ENCODE results near the gene EXTL1. TPM values are rescaled to one million over a fixed set of nuclear protein-coding genes. Genes with fewer than 3 reads are reported as not detected.
"Not testable (repeated sequence)": the region's sequence is repeated elsewhere in the genome, so short reads cannot be mapped to it uniquely, and the experiment has no call there.

EXTL1 gene, protein sequence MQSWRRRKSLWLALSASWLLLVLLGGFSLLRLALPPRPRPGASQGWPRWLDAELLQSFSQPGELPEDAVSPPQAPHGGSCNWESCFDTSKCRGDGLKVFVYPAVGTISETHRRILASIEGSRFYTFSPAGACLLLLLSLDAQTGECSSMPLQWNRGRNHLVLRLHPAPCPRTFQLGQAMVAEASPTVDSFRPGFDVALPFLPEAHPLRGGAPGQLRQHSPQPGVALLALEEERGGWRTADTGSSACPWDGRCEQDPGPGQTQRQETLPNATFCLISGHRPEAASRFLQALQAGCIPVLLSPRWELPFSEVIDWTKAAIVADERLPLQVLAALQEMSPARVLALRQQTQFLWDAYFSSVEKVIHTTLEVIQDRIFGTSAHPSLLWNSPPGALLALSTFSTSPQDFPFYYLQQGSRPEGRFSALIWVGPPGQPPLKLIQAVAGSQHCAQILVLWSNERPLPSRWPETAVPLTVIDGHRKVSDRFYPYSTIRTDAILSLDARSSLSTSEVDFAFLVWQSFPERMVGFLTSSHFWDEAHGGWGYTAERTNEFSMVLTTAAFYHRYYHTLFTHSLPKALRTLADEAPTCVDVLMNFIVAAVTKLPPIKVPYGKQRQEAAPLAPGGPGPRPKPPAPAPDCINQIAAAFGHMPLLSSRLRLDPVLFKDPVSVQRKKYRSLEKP
- polyA plus RNA-seq (ENCODE audit: insufficient read length): 4.2 TPM

DNA sequence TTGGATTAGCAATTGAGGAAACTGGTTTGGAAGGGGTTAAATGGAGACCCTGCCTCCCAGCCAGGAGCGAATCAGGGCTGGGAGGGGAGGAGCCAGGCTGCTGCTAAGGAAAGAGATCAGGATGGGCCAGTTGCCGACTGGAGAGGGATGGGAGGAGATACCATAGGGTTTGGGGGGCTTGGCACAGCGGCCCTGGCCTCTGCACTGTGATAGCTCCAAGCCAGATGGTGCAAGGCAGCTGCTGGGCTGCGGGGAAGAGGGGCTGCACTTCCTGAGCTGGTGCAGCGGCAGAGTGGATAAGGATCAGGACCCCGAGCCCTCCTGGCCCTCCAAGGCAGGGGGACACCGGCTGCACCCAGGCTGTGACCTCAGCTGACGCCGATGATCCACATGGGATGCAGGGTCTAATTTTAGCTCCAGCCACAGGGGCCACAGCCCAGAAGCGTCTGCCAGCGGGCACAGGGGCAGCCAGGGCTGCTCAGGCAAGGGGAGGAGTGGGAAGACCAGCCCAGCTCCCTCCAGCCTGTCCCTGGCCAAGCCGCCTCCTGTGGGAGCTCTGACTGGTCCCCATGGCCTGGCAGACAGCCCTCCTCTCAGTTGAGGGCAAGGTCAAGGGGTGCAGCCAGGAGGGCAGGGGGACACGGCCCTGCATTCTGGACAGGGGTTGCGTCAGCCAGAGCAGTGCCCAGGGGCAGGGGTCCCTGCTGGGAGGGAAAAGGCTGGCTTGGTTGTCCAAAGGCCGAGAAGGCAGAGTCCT, at the start of gene EXTL1:
TSS of gene EXTL1 (plus strand) at position 129 of the 757 bp plus-strand sequence. CDS start 872 bp downstream, outside the sequence.
- DNase-seq: peak; percentile 76

DNA sequence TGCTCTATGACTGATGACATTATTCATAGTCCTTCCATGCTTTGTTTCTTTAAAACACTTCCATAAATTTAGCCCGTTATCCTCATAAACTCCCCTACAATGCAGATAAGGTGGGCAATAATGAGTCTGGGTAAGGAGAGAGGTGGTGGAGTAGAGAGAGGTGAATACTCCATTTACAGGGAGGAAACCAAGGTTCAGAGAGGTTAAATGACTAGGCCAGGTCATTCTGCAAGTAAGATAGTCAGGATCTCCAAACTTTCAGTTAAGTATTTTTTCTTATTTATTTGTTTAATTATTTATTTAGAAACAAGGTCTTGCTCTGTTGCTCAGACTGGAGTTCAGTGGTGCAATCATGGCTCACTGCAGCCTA, 49.8 kb upstream of the EXTL1 start:
- no peak for DNase-seq

DNA sequence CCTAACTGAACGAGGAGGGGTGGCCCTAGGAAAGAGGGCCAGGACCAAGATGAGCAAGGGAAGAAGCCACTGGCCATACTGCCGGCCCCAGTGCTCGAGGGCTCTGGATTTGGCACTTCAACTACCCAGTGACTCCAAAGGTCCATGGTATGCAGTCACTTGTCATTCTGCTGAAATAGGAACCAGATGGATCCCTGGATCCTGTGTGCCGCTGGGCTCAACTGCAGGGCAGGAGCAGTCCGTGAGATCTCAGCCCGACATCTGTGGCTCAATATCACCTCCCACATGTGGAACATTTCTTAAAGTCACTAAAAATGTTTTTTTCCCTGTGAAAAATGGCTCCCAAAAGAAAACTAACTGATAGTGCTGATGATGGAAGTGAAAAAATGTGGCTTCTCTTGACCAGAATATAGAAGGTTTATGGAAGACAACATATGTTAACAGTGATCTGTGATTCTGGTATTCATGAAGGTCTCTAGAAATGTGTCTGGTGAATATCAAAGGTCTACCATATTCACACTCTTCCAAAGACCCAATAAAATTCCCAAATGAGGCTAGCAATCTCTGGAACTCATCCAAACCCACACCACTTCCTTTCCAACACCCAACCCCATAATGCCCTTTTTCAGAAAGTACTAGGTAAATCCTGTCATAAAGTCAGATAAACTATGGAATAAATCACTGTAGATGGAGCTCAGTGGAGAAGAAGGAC, 47.8 kb upstream of the EXTL1 start:
- no peak for DNase-seq

DNA sequence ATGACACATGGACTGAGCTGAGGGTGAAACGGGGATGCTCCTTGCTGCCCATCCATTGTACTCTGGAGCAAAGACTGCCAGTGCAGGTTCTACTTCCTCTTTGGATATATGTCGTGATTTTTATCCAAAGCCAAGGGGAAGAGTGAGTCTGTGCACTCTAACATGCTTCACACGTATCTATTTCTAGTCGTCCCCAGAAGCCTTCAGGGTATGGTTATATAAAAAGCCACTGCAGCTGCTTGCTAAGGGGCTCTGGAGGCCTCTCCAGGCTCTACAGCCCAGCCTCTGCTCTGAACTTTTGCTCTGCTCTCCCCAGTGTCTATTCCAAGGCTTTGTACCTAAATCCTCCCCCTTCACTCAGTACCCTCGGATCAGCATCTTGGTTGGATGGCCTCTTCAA, 43.8 kb upstream of the EXTL1 start:
- no peak for DNase-seq

DNA sequence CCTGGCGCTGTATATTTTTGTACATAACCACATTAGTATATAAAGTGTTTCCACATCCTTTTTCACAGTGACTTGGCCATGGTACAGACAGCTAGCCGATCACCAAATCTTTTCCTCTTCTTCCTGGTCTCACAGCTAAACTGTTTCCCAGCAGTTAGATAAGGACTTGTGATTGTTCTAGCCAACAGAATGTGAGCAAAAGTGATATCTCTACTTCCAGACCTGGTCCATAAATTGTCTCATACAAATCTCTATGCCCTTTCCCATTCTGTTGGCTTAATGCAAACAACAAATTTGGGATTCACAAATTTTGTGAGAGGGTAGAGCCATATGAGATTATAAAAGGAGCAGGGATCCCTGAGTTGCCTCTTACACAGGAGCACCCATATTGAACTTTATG, 43.2 kb upstream of the EXTL1 start:
- DNase-seq: no peak

DNA sequence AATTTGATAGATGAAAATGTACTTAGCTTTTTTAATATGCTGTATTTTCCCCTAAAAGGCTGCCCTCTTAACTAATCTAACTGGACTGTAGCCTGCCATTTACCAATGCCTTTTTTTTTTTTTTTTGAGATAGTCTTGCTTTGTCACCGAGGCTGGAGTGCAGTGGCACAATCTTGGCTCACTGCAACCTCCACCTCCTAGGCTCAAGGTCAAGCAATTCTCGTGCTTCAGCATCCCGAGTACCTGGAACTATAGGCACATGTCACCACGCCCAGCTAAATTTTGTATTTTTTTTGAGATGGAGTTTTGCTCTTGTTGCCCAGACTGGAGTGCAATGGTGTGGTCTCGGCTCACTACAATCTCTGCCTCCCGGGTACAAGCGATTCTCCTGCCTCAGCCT, 42.4 kb upstream of the EXTL1 start:
- DNase-seq: no peak

DNA sequence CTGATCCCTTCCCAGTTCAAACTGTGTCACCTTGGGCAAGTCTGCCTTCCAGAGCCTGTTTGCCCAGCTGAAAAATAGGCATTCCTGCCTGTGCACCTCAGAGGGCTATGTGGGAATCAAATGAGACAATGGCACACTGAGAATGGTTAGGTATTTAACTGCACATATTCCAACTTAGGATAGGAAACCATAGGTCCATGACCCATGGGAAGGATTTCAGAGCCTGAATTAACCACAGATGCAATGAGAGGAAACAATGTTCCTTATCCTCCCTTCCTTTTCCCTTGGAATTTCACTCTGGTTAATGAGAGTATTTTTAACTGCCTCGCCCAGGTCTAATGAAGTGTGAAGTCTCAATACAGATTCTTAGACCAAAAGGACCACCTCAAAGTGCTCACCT, 36.4 kb upstream of the EXTL1 start:
- DNase-seq: no peak

DNA sequence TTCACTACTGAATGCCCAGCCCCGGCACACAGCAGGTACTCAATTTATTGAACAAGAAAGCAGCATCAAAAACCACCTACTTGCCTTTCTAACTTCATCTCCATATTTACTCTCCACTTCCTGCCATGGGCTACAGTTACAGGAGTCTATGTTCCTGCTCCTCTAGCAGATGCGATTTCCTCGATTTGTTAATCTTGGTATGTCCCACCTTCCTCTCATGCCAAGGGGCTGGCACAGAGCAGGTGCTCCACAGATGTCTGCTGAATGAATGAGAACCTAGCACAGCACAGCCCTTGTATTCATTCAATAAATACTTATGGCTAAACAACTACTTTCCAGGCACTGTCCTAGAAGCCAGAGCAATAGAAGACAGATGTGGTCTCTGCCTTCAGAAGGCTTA, 35.9 kb upstream of the EXTL1 start:
- DNase-seq: no peak

DNA sequence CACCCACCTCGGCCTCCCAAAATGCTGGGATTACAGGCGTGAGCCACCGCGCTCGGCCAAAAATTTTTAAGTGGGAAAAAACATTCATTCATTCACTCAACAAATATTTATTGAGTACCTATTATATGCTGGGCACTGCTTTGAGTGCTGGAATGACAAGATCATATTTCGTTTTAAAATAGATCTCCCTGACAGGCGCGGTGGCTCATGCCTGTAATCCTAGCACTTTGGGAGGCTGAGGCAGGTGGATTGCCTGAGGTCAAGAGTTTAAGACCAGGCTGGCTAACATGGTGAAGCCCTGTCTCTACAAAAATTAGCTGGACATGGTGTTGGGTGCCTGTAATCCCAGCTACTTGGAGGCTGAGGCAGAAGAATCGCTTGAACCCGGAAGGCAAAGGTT, 34.8 kb upstream of the EXTL1 start:
- not testable (repeated sequence) for DNase-seq

DNA sequence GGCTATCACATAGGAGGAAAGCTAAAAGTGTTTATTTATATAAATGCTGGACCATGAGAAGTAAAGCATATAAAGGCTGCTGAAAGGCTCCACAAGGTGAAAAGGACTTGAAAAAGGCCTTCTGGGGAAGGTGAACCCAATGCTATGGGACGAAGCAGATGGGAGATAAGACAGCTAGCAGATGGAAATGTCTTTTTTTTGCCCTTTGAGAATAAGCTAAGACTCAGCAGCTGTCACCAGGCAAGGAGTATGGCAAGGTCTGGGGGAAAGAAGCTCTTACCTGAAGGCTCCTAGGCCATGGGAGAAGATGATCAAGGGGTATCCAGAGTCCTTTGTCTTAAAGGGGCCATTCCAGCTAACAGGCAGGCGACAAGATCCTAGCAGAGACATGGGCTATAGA, 33.6 kb upstream of the EXTL1 start:
- DNase-seq: no peak

DNA sequence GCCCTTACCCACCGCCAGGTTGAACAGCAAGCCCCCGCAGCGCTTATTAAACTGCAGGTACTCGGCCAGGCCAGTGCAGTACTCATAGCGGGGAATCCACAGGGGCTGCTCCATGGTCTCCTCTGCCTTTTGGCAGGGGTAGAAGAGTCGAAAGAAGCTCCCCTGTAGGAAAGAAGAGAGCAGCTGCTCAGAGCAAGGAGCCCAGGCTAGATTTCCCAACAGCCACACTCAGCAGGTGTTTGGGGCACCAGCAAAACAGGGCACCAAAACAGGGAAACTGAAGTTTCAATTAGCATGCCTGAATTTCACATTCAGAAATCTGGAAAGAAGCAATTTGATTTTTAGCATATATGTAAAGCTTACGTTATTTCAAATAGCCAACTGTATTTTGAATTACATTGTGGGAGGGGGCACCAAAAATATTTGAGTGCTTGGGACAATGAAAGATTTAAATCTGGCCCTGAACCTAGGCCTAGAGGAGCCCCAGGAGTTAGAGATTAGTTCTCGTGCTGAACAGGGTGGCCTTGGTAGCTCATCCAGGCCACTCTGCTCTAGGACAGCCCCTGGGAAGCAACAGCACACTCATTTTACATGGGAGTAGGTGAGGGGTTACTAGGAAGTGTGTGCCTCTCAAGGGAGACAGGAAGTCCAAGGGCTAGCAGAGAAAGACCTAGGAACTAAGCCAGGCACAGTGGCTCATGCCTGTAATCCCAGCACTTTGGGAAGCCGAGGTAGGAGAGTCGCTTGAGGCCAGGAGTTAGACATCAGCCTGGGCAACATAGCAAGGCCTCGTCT, 31.9 kb upstream of the EXTL1 start:
- no peak for DNase-seq

DNA sequence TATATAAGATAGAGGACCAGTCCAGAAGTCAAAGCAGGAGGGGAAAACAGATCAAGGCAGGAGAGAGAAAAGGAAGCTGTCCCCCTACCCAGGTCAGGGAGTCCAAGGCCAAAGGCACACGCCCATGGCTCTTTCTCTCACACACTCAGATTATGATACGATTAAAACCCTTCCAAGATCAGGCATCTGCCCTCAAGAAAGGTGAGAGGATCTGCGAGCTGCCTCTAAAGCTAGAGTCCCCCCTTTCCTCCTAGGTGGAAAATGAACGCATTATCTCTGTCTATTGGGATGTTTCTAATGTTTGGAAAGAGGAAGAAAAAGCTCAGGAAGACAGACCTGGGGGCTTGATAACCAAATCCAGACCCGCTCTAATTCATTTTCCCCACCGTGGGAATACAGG, 31.3 kb upstream of the EXTL1 start:
- no peak for DNase-seq

DNA sequence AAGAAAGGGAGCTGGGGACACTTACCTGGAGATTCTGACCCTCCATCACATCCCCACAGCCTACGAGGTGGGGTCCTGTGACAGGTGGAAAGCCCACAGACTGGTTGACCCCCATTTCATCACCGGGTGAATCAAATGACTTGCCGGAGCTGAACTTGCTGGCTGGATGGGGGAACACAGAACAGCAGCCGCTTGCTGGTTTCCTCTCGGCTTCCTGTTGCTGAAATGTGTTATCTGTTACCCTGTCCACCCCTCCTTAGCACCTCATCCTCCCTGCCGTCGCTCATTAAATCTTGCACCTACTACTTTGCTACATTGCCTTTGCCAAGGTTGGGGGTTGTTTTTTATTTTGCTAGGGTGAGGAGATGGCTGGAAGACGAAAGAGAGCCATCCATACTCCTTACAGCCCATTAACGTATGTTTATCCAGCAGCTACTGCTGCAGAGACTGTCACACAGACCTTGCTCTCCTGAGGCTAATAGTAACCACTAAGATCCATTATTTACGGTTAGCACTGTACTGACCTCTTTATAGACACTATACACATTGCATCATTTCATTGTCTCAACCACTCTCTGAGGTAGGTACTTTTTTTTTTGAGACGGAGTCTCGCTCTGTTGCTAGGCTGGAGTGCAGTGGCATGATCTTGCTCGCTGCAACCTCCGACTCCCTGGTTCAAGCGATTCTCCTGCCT, 30.7 kb upstream of the EXTL1 start:
- no peak for DNase-seq

DNA sequence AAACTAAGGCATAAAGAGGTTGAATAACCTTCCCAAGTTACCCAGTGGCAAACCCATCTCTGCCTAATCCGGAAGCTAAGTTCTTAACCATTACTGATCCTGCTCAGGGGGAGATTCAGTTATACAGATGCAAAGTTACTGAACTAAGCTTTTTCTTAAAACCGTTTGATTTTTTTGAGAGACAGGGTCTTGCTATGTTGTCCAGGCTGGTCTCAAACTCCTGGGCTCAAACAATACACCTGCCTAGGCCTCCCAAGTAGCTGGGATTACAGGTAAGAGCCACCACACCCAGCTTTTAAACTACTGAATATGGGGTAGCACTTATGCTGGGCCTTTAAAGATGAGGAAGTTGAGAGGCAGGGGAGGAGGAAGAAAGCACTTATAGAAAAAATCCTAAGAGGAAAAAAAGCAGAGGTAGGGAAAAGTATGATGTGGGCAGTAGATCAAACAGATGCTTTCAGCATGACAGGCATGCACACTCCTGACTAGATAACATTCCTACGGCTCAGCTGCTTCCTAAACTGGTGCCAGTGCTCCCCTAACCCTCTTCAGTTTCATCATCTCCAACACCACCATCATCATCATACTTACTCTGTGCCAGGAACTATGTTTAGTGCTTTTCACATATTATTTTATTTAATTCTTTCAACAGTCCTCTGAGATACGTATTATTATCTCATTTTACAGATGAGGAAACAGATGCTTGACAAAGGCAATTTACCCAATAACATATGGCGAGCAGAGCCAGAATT, 29.5 kb upstream of the EXTL1 start:
- no peak for DNase-seq

DNA sequence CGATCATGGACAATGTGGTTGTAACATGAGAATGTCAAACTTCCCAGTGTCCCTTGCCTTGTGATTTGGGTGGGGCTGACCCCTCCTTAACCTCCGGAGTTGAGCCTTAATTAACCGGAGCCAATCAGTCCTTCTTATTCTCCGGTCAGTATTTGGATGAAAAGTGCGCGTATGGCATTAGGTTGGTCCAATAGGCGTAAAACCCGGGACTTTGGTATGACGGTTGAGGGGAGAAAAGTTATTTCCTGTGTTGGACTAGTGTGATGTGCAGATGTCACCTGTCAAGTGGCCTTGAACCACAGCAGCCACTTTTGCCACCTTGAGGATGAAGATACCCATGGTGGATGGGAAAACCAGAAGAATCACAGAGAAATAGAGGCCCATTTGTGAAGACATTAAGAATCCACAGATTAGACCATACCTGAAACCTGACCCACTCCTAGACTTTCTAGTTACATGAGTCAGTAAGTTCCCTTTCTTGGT, 28.8 kb upstream of the EXTL1 start:
- DNase-seq: no peak

DNA sequence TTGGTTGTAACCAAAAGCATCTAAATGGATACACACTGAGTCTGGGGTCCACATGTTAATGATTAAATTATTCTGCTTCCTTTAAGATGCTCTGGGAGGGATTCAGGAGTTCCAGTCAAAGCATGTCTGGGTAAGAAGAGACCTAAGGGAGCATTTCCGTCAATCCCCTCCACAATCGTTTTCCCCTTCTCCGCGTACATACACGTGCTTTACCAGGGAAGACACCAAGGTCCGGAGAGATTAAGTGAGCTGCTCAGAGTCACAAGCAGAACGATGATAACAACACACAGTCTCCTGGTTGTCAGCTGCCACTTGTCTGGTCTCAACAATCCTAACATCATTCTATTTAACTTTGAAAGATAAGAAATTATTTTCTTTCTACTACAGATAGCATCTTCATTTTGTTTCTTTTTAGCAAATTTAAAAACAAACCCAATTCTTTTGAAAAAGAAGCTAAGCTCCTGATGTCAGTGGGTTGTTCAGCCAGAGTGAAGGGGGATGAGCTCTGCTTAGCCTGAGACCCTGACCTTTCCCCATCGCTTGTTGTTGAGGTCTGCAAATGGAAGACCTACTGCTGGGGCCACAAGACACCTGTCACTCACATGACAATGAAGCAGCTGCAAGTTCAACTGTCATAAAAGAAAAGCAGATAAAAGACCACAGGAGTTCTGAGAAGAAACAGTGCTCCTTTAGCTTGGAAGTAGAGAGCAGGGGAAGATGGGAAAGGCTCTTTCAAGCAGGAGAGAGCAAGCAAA, 28.2 kb upstream of the EXTL1 start:
- DNase-seq: no peak

DNA sequence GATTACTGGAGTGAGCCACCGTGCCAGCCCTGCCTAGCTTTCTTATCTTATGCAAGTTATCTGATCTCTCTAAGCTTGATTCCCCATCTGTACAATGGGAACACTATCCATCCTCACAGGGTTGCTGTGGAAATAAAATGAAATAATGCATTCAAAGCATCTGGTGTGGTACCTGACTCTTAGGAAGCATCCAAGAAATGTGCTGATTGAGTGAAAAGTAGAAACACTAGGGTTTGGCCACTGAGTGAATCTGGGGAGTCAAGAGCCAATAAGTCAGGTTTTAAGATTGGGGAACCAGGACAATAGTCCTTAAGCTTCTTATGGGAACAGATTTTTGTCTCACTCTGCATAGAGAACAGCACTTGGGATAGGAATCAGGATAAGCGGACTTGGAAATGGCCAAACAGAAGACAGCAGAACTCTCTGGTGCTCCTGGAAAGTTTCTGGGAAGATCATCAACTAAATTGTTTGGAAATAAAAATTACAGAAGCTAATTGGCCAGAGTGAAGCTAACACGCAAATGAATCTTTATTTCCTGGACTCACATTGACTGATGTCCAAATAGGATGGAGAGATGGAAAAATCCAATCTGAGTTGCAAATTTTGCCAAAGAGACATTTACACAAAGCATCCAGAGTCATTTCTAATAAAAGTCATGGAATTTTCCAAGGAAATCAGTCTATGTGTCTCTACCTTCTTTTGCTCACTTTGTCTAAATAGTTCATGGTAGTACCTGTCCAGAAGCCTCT, 27.0 kb upstream of the EXTL1 start:
- peak; percentile 65 for DNase-seq

DNA sequence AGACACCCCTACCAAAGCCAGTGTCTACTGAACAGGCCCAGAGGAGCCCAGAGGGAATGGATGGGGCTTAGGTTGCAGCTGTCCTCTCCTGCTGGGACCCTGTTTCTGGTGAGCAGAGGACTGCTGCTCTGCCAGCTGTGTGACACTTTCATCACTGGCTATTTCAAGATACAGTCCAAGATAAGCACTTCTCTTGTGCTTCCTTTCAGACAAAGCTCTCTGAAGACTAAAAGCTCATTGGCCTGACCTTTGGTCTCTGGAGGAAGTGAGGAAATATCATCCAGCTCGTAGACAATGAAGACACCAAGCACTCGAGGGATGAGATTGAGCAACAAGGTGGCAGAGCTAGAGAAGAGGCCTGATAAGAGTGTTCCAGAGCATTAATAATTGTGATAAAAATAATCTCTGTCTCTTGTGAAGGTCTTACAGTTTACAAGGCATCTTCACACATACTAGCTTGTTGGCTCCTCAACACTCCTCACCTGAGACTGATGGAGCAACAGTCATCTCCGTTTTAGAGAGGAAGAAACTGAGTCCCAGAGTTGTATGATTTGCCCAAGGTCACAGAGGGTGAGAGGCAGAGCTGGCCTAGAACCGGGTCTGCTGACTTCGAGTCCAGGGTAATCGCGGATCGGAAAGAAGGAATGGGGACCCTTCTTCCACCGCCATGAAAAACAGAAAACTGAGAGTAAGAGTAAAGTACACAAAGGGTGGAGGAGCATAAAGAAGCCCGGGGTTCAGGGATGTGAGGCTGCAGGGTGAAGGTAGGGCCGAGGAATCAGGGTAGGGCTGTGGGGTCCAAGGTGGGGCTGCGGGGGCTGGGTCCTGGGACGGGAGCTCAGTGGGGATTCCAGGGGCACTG, 24.4 kb upstream of the EXTL1 start:
- peak; percentile 42 for DNase-seq

Measured in hindlimb muscle (tissue), 1 donor.